Right ventricle myocardium superior (tissue), 1 donor: ENCODE data around the gene RETN. TPM values are rescaled to one million over a fixed set of nuclear protein-coding genes. Genes with fewer than 3 reads are reported as not detected.
A peak's percentile ranks its signal among the peaks of the same experiment; 100 is the strongest.

Source experiments
- ATAC-seq: fragments of 200-7000 bp; cut with Tn5 transposase; one replicate; pipeline ENCODE4 v1.9.1; 2020; ENCODE audit warnings: mild to moderate bottlenecking; ENCODE audit not compliant: poor library complexity
- DNase-seq: peaks from one replicate; pipeline ENCODE4 v3.0.0-alpha.2; 2020
- intact Hi-C: fragments of 100-400 bp; cut with DNase I; formaldehyde crosslinking; loops from one replicate; pipeline ENCODE4 v1.11.2; 2022
- long read RNA-seq: library from polyadenylated mRNA; unstranded; transcript quantifications from one replicate; pipeline ENCODE4 v2.0.0, GENCODE V29; 2021
- total RNA-seq: library from RNA; stranded (reverse); fragmentation: NEBNext Ultra II Directional; extraction: Animal tissue kit (Norgen Biotek cat#: 25700); gene quantifications from one replicate; pipeline ENCODE4 v1.2.1, GENCODE V29; 2021
- donor health status: DM: no; HTN: yes; CAD: no; lungs with severe emphysema.

Gene RETN
- 0.48 TPM for total RNA-seq
- long read RNA-seq, partial matches to known transcripts, result 0 of 1 reads
- long read RNA-seq, other reads (novel, unspliced or antisense), result 0 of 1 reads

GRCh38 chr19:7668842-7669241 is at the start of gene RETN:
Gene RETN, plus strand, starts transcription at chr19:7669049. Its CDS starts 278 bp downstream, at chr19:7669327.
- intact Hi-C loops, result no loop called here
- ATAC-seq (no peak), DNase-seq (no peak)

- no peak for DNase-seq
Observed at GRCh38 chr19:7619671-7620441, 49.0 kb upstream of the RETN start.

GRCh38 chr19:7620442-7621412 is 48.1 kb upstream of the RETN start:
- DNase-seq (no peak), ATAC-seq (no peak)
- intact Hi-C loops, result no loop called here

More at GRCh38 chr19:7619671-7620441, 49.0 kb upstream of the RETN start:
- no peak for ATAC-seq
- intact Hi-C loops, result no loop called here

GRCh38 chr19:7622933-7623685 is 45.7 kb upstream of the RETN start:
- ATAC-seq (no peak), DNase-seq (no peak)
- intact Hi-C loops, result no loop called here

- ATAC-seq, result no peak
- DNase-seq, result no peak
- intact Hi-C loops, result no loop called here
Observed at GRCh38 chr19:7623725-7624603, 44.9 kb upstream of the RETN start.

- intact Hi-C loops, result no loop called here
- DNase-seq (no peak), ATAC-seq (no peak)
Observed at GRCh38 chr19:7624810-7625209, 44.0 kb upstream of the RETN start.

GRCh38 chr19:7625763-7626372 is 43.0 kb upstream of the RETN start:
- no peak for DNase-seq
- intact Hi-C loops, result no loop called here
- ATAC-seq, result no peak

- intact Hi-C loops, result no loop called here
- DNase-seq (no peak), ATAC-seq (no peak)
Observed at GRCh38 chr19:7627166-7627565, 41.7 kb upstream of the RETN start.

- ATAC-seq (no peak), DNase-seq (no peak)
- intact Hi-C loops, result no loop called here
Observed at GRCh38 chr19:7628589-7629311, 40.1 kb upstream of the RETN start.

GRCh38 chr19:7629347-7630054 is 39.3 kb upstream of the RETN start, which contains the start of the genes PET100 and XAB2:
Gene PET100, plus strand, starts transcription at chr19:7629793. Its CDS starts 41 bp downstream, at chr19:7629834.
Gene XAB2, minus strand, starts transcription at chr19:7629545. Its CDS starts 18 bp downstream, at chr19:7629527.
- intact Hi-C loops, result no loop called here
- DNase-seq (peak; percentile 96), ATAC-seq (peak; percentile 97)

GRCh38 chr19:7631577-7631976 is 37.3 kb upstream of the RETN start:
- DNase-seq (no peak), ATAC-seq (no peak)
- intact Hi-C loops, result no loop called here

GRCh38 chr19:7632340-7633203 is 36.3 kb upstream of the RETN start:
- ATAC-seq (no peak), DNase-seq (no peak)
- intact Hi-C loops, result no loop called here

GRCh38 chr19:7633698-7634097 is 35.2 kb upstream of the RETN start, which contains the start of gene PCP2:
Gene PCP2, minus strand, starts transcription at chr19:7633719. Its CDS starts 262 bp downstream, at chr19:7633457.
- intact Hi-C loops, result no loop called here
- no peak for ATAC-seq
- DNase-seq, result no peak

- peak; percentile 28 for ATAC-seq
- no peak for DNase-seq
- intact Hi-C loops, result no loop called here
Observed at GRCh38 chr19:7635670-7636069, 33.2 kb upstream of the RETN start.

GRCh38 chr19:7636317-7636690 is 32.5 kb upstream of the RETN start:
- ATAC-seq (no peak), DNase-seq (no peak)
- intact Hi-C loops, result no loop called here
